HG02938 (cell line): Measurements from ENCODE around the gene PRKG1.
"Not testable (repeated sequence)": the region's sequence is repeated elsewhere in the genome, so short reads cannot be mapped to it uniquely, and the experiment has no call there.

Experiments
- ATAC-seq: cut with Tn5 transposase; IDR thresholded peaks from one replicate; pipeline ENCODE4 v1.9.1; 2021; ENCODE audit warnings: mild to moderate bottlenecking, moderate library complexity; ENCODE audit not compliant: unreplicated experiment

The PRKG1 gene

GRCh38 chr10:51313773-51314478 lies 239.6 kb downstream of the PRKG1 start:
- no peak for ATAC-seq

GRCh38 chr10:51314481-51314880 lies 240.2 kb downstream of the PRKG1 start:
- ATAC-seq, result no peak

- ATAC-seq, result no peak
These were observed 244.3 kb downstream of the PRKG1 start for GRCh38 chr10:51318399-51319172.

GRCh38 chr10:51319173-51319435 lies 244.8 kb downstream of the PRKG1 start:
- ATAC-seq, result no peak

GRCh38 chr10:51321300-51321699 lies 247.0 kb downstream of the PRKG1 start:
- no peak for ATAC-seq

GRCh38 chr10:51321980-51322379 lies 247.7 kb downstream of the PRKG1 start:
- no peak for ATAC-seq

- no peak for ATAC-seq
These were observed 251.4 kb downstream of the PRKG1 start for GRCh38 chr10:51325649-51326048.

GRCh38 chr10:51326174-51326573 lies 251.9 kb downstream of the PRKG1 start:
- ATAC-seq, result no peak

GRCh38 chr10:51327432-51327831 lies 253.1 kb downstream of the PRKG1 start:
- ATAC-seq, result no peak

GRCh38 chr10:51340366-51340765 lies 266.1 kb downstream of the PRKG1 start:
- ATAC-seq, result no peak

- no peak for ATAC-seq
These were observed 266.7 kb downstream of the PRKG1 start for GRCh38 chr10:51340845-51341610.

- ATAC-seq, result not testable (repeated sequence)
These were observed 267.5 kb downstream of the PRKG1 start for GRCh38 chr10:51341745-51342144.

GRCh38 chr10:51342381-51342780 lies 268.1 kb downstream of the PRKG1 start:
- no peak for ATAC-seq

GRCh38 chr10:51343391-51343790 lies 269.1 kb downstream of the PRKG1 start:
- ATAC-seq, result no peak

- ATAC-seq, result no peak
These were observed 270.1 kb downstream of the PRKG1 start for GRCh38 chr10:51344371-51344770.

- ATAC-seq, result no peak
These were observed 274.3 kb downstream of the PRKG1 start for GRCh38 chr10:51348622-51349021.

- ATAC-seq, result no peak
These were observed 282.9 kb downstream of the PRKG1 start for GRCh38 chr10:51357170-51357569.

- no peak for ATAC-seq
These were observed 283.9 kb downstream of the PRKG1 start for GRCh38 chr10:51358227-51358626.

GRCh38 chr10:51363415-51363814 lies 289.1 kb downstream of the PRKG1 start:
- ATAC-seq, result no peak

- no peak for ATAC-seq
These were observed 290.4 kb downstream of the PRKG1 start for GRCh38 chr10:51364674-51365073.

GRCh38 chr10:51366044-51366443 lies 291.8 kb downstream of the PRKG1 start:
- no peak for ATAC-seq

GRCh38 chr10:51367127-51367526 lies 292.8 kb downstream of the PRKG1 start:
- no peak for ATAC-seq
